ENCODE data around the gene TMEM176B.
A peak's percentile ranks its signal among the peaks of the same experiment; 100 is the strongest.

The TMEM176B gene

DNA sequence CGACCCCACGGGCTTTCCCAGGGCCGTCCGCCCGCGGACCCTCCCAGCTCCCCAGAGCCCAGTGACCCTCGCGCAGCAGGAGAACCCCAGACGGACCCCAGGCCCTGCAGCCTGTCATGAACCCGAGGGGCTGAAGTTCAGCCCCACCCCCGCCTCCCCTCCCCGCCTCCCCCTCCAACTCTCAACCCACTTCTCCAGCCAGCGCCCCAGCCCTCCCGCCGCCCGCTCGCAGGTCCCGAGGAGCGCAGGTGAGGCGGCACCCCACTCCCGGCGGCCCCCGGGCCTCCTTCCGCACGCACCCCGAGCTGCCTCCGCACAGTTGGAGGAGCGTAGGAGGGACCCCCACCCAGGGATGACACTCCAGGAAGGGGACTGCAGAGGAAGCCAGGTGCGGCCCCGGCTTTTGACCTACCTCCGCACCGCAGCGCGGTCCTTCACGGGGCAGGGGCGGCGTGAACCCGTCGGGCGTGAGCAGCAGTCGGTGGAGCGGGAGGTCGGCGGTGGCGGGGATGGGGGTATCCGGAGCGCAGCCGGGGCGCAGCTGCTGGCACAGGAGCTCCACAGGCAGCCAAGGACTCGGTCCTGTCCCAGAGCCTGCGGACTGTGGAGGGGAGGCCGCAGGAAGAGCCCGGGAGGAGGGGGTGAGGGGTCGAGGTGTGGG, 547 bp upstream of the TMEM176B start, which contains the start of gene TMEM176A:
Gene TMEM176A (plus strand): TSS at position 189 of the 661 bp plus-strand sequence. CDS start 782 bp downstream, outside the sequence.
- peak within 1 kb of the TSS in 1 of 2 donors; percentile 79 for H3K27ac ChIP-seq
- DNase-seq (ENCODE audit: low spot score) = peak; percentile 68
- TF ChIP-seq, protein P1, sequence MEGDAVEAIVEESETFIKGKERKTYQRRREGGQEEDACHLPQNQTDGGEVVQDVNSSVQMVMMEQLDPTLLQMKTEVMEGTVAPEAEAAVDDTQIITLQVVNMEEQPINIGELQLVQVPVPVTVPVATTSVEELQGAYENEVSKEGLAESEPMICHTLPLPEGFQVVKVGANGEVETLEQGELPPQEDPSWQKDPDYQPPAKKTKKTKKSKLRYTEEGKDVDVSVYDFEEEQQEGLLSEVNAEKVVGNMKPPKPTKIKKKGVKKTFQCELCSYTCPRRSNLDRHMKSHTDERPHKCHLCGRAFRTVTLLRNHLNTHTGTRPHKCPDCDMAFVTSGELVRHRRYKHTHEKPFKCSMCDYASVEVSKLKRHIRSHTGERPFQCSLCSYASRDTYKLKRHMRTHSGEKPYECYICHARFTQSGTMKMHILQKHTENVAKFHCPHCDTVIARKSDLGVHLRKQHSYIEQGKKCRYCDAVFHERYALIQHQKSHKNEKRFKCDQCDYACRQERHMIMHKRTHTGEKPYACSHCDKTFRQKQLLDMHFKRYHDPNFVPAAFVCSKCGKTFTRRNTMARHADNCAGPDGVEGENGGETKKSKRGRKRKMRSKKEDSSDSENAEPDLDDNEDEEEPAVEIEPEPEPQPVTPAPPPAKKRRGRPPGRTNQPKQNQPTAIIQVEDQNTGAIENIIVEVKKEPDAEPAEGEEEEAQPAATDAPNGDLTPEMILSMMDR (IDR thresholded peaks at IDR 0.05) = no peak
- H3K4me3 ChIP-seq = peak within 1 kb of the TSS; percentile 73

DNA sequence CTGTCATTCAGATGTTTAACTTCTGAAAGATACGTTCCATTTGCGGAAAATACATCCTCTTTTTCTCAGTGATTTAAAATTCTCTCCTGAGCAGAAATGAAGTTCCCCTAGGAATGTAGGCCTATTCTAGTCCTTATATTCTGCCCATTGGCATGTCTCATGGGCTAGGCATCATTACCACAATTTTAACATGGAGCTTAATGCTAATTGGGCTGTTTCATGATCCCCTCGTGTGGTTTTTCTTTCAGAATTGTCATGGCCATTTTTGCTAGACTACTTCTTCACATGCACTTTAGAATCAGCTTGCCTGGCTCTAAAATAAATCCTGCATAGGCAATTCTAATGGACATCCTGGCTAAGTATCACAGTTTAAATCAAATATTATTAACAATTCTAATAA, 1.0 kb downstream of the TMEM176B start:
- peak overlapping the region in 1 of 2 donors; percentile 79 for H3K27ac ChIP-seq
- DNase-seq (ENCODE audit: low spot score) = no peak
- TF ChIP-seq, protein P1 (IDR thresholded peaks at IDR 0.05) = no peak
- peak overlapping the region; percentile 73 for H3K4me3 ChIP-seq

DNA sequence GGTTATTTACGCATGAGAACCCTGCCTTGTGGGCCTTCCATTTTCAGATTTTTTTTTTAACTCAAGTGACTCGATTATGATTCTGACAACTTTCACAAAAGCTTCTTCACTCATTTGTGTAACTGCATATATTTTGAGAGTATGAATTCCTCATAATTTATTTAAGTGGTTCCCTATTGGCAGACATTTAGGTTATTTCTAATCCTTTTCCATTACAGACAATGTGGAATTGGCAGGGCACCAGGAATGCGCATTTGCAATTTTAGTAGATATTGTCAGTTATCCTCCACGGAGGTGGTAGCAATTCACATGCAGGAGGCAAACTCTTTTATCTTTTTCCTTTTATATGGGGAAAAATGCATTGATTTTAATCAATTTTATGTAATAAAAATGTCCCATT, 2.5 kb downstream of the TMEM176B start:
- DNase-seq (ENCODE audit: low spot score) = no peak
- no peak overlapping the region for H3K4me3 ChIP-seq

DNA sequence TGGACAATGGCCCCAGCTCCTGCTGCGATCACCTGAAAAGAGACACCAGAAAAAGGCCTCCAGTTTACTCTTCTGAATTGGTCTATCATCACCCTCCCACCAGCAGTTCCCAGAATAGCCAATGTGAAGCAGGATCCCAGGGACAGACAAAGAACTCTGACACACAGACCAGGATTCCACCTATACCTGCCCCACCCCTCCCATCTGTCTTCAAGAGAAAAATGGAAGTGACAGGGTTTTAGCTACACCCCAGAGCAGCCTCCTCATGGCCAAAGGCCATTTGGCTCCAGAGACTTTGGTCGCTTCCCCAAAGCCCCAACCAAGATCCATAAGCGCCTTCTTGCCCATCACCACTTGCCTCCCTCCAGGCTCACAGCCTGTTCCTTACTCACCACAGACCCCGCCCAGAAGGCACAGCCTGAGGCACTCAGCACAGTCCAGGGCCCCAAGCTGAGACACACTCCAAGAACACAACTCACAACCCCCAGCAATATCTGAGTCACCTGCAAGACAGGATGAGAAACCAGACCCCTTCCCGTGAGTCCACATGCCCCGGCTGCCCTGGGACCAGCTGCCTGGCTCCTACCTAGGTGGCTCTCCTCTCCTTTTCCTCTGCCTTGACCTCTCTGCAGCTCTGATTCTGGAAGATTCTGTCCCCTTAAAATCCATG, 6.5 kb downstream of the TMEM176B start:
- no peak overlapping the region for H3K27ac ChIP-seq
- TF ChIP-seq, protein P1 (IDR thresholded peaks at IDR 0.05) = no peak
- no peak for DNase-seq (ENCODE audit: low spot score)
- H3K4me3 ChIP-seq = no peak overlapping the region

More for the DNA sequence above, 2.5 kb downstream of the TMEM176B start:
- H3K27ac ChIP-seq = no peak overlapping the region
- TF ChIP-seq, protein P1 (IDR thresholded peaks at IDR 0.05) = no peak

DNA sequence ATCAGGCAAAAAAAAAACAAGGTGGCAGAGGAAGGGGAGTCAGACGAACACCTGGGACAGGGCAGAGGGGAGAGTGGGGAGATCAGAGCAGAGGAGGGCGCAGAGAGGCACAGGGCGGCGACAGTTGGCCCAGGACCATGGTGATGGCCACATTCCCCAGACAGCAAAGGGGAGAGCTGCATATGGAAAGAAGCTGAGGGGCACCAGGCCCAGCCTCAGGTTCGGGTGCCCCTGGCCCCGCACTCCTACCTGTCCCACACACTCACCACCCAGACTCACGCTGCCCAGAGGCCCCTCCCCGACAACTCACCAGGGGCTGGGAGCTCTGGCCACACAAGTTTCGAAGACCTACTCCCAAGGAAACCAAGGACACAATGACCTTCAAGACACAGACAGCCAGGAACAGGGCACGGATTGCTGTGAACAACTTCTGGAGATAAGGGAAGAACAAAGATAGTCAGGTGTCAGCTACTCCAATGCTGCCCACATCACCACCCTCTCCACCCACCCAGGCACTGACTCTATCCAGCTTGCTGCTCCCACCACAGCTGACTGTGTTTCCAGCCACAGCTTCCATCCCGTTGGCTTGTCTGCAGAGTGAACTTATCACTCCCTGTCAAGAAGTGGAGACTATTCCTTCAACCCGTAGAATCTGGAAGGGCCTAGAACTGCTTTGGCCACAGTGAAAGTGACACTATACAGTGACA, 8.3 kb downstream of the TMEM176B start:
- H3K4me3 ChIP-seq = no peak overlapping the region
- TF ChIP-seq, protein P1 (IDR thresholded peaks at IDR 0.05) = no peak
- no peak overlapping the region for H3K27ac ChIP-seq
- DNase-seq (ENCODE audit: low spot score) = no peak

DNA sequence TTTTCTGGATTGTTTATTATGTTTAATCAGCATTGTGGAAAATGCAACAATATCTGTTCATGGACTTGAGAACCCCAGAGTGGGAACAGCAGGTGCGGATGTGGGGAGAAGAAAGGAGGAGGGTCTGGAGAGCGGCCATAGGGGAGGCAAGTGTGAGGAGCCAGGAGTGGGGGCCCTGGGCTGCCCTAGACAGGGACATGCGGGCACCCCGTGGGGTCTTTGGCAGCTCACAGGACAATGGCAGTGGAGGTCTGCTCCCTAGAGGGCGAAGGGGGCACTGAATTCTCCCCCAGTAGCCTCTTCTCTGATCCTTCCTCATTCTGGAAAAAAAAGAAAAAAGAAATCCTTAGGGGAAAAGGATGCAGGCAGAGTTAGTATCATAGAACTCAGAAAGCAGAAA, 8.9 kb downstream of the TMEM176B start:
- no peak overlapping the region for H3K27ac ChIP-seq
- TF ChIP-seq, protein P1 (IDR thresholded peaks at IDR 0.05) = no peak
- H3K4me3 ChIP-seq = no peak overlapping the region
- DNase-seq (ENCODE audit: low spot score) = no peak
